Measurements from ENCODE around the gene RMDN3.

The RMDN3 gene

DNA sequence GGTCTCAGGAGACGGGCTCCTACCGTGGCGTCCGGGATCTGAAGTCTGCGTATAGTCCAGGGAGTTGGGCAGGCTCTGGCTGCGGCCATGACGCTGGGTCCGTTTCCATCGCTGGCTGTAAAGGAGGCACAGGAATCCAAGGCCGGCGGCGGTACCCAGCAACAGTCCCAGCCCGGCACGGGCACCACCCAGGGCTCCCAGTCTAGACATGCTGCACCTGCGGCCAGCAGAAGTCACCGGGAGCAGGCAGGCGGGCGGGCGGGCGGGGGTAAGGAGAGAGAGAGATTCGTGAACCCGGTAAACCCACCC, 526 bp downstream of the RMDN3 start:
- DNase-seq (ENCODE audit: low read depth), result no peak
- H3K4me3 ChIP-seq (ENCODE audit: control insufficient read depth, low read depth, low read length), result peak overlapping the region; percentile 74
- TF ChIP-seq, protein P1, sequence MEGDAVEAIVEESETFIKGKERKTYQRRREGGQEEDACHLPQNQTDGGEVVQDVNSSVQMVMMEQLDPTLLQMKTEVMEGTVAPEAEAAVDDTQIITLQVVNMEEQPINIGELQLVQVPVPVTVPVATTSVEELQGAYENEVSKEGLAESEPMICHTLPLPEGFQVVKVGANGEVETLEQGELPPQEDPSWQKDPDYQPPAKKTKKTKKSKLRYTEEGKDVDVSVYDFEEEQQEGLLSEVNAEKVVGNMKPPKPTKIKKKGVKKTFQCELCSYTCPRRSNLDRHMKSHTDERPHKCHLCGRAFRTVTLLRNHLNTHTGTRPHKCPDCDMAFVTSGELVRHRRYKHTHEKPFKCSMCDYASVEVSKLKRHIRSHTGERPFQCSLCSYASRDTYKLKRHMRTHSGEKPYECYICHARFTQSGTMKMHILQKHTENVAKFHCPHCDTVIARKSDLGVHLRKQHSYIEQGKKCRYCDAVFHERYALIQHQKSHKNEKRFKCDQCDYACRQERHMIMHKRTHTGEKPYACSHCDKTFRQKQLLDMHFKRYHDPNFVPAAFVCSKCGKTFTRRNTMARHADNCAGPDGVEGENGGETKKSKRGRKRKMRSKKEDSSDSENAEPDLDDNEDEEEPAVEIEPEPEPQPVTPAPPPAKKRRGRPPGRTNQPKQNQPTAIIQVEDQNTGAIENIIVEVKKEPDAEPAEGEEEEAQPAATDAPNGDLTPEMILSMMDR (IDR thresholded peaks at IDR 0.05; ENCODE audit: control insufficient read depth, insufficient read depth, low read depth, low read length, missing control alignments), result no peak

DNA sequence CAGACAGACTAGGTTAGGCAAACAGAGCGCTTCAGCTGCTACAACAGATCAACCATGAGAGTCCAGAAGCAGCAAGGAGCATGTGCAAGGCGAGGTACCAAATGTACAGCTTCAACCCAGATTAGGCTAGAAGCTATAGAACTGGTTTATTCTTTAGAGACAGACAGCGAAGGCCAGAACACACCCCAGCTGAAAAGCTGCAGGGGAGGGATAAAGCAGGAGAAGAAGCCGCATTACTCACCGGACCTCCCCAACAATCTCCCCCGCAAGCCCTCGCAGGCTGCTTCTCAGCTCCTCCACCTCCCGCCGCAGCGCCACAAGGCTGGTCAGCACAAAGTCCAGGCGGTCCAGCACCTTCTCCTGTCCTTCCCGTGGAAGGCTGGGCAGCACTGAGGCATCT, 3.3 kb downstream of the RMDN3 start:
- TF ChIP-seq, protein P1 (IDR thresholded peaks at IDR 0.05; ENCODE audit: control insufficient read depth, insufficient read depth, low read depth, low read length, missing control alignments), result no peak
- no peak for DNase-seq (ENCODE audit: low read depth)
- H3K4me3 ChIP-seq (ENCODE audit: control insufficient read depth, low read depth, low read length), result no peak overlapping the region

DNA sequence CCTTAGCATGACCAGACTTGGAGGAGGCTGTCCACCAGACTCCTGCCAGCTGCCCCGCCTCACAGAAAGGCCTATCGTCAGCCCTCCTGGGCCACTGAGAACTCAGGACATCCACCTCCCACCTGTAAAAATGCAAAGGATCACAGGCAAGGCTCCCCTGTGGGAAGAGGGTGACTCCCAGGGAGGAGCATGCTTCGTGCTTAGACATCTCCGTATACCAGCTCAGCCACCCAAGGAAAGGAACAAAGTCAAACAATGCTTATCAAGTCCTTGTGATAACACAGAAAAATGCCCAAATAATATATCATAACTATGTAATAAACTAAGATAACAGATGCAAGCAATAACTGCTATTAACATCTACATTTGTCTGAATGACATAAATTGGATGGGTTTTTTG, 4.2 kb downstream of the RMDN3 start:
- TF ChIP-seq, protein P1 (IDR thresholded peaks at IDR 0.05; ENCODE audit: control insufficient read depth, insufficient read depth, low read depth, low read length, missing control alignments), result no peak
- DNase-seq (ENCODE audit: low read depth), result no peak

DNA sequence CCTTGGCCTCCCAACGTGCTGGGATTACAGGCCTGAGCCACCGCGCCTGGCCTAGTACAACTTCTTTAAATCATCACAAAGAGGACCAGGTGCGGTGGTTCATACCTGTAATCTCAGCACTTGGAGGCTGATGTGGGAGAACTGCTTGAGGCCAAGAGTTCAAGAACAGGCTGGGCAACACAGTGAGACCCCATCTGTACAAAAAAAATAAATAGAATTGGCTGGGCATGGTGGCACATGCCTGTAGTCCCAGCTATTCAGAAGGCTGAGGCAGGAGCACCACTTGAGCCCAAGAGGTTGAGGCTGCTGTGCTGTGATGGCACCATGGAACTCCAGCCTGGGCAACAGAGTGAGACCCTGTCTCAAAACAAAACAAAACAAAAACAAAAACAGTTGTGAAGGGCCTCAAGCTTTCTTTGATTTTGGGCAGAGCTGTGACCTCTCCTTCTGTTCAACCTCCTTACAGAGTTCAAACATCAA, 5.9 kb downstream of the RMDN3 start:
- TF ChIP-seq, protein P1 (IDR thresholded peaks at IDR 0.05; ENCODE audit: control insufficient read depth, insufficient read depth, low read depth, low read length, missing control alignments), result no peak

More for the DNA sequence above, 4.2 kb downstream of the RMDN3 start:
- no peak overlapping the region for H3K4me3 ChIP-seq (ENCODE audit: control insufficient read depth, low read depth, low read length)

DNA sequence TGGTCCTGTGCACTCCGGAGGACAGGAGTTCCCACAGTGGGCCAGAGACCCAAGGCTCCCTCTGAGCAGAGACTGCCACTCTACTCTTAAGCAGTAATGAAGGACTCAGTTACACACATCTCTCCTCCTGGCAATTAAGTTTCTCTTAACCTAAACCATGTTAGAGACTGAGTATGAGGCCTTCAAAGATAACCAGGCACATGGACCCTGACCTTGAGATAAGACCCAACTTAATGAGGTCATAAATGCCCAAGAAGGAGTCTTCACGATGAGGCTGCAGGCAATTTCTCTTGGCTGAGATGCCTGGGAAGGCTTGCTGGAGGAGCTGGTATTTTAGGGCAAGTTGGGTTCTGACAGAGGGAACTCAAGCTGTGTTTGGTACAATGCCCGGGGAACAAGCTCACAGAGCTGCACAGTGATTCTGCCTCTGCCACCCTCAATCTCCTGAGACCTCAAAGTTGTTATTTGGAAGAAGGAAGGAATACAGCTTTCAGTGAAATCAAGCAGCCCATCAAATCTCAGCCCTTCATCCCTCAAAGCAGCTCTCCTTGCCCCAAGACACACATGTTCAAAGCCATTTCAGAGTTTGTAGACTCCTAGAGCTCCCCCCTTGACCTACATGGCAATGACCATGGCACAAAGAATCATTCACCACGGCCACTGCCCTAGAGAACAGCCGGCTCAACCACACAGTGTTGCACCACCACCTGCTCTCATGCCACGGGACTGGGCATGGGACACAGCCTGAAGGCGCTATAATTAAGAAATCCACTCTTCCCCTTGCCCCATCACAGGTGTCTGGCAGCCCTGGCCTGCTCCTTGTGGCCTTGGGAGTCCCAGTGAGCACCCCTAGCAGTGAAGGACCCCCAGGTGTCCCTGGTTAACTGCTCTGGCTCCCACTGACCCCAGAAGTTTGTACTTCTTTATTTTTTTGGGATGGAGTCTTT, 7.1 kb downstream of the RMDN3 start:
- TF ChIP-seq, protein P1 (IDR thresholded peaks at IDR 0.05; ENCODE audit: control insufficient read depth, insufficient read depth, low read depth, low read length, missing control alignments), result no peak
- DNase-seq (ENCODE audit: low read depth), result no peak

More for the DNA sequence above, 5.9 kb downstream of the RMDN3 start:
- no peak for DNase-seq (ENCODE audit: low read depth)
- H3K4me3 ChIP-seq (ENCODE audit: control insufficient read depth, low read depth, low read length), result no peak overlapping the region

DNA sequence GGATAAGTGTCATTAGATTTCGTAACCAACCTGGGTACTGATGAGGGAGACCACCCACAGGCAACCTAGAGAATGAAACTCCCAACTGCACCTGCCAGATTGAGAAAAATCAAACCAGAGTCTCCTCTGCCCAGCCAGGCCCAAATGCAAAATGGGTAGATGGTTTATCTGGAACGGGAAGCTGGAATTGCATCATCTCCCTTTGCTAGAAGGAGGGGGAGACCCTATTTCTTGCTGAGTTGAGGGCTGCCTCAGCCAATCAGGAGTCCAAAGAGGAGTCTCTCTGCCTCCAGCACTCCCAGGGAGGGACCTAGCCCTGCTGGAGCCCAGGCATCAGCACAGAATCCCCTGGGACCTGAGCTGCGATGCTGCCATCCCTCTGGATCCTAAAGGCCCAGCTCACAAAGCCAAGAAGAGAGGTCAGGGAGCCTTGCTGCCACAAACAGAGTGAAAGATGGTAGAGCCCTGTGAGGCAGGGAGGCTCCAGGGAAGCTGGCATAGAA, 8.1 kb downstream of the RMDN3 start:
- peak; percentile 31 for DNase-seq (ENCODE audit: low read depth)
- no peak overlapping the region for H3K4me3 ChIP-seq (ENCODE audit: control insufficient read depth, low read depth, low read length)
- TF ChIP-seq, protein P1 (IDR thresholded peaks at IDR 0.05; ENCODE audit: control insufficient read depth, insufficient read depth, low read depth, low read length, missing control alignments), result no peak

More for the DNA sequence above, 7.1 kb downstream of the RMDN3 start:
- H3K4me3 ChIP-seq (ENCODE audit: control insufficient read depth, low read depth, low read length), result no peak overlapping the region
